HuH-7 (cell line): Measurements from ENCODE around the gene NELFB.

Experiments used
- DNase-seq: peaks from one replicate; pipeline ENCODE4 v3.0.0; 2011; ENCODE audit warnings: low spot score

NELFB gene

GRCh38 chr9:137281345-137282116 is 26.4 kb downstream of the NELFB start:
- DNase-seq, result no peak

- peak; percentile 94 for DNase-seq
Measured at GRCh38 chr9:137286975-137287383, 31.9 kb downstream of the NELFB start.

- DNase-seq, result no peak
Measured at GRCh38 chr9:137293094-137293481, 38.0 kb downstream of the NELFB start.

- no peak for DNase-seq
Measured at GRCh38 chr9:137293482-137294090, 38.5 kb downstream of the NELFB start.

- DNase-seq, result peak; percentile 92
Measured at GRCh38 chr9:137294091-137294680, 39.1 kb downstream of the NELFB start.

- DNase-seq, result peak; percentile 78
Measured at GRCh38 chr9:137294681-137295237, 39.6 kb downstream of the NELFB start.

GRCh38 chr9:137295238-137295811 is 40.2 kb downstream of the NELFB start:
- peak; percentile 92 for DNase-seq

- no peak for DNase-seq
Measured at GRCh38 chr9:137295849-137296669, 40.9 kb downstream of the NELFB start.

GRCh38 chr9:137296670-137297664 is 41.8 kb downstream of the NELFB start:
- DNase-seq, result no peak

- no peak for DNase-seq
Measured at GRCh38 chr9:137297966-137298365, 42.8 kb downstream of the NELFB start.

GRCh38 chr9:137298401-137299202 is 43.5 kb downstream of the NELFB start:
- DNase-seq, result no peak

- DNase-seq, result no peak
Measured at GRCh38 chr9:137299203-137299565, 44.1 kb downstream of the NELFB start.

- DNase-seq, result no peak
Measured at GRCh38 chr9:137299938-137300337, 44.8 kb downstream of the NELFB start.

GRCh38 chr9:137300567-137301080 is 45.5 kb downstream of the NELFB start:
- DNase-seq, result no peak

GRCh38 chr9:137301081-137301947 is 46.2 kb downstream of the NELFB start:
- peak; percentile 77 for DNase-seq

GRCh38 chr9:137302118-137302448 is 47.0 kb downstream of the NELFB start, which contains the start of gene NRARP:
TSS of gene NRARP (minus strand) at chr9:137302271. CDS start at chr9:137301928, 343 bp downstream.
- peak; percentile 84 for DNase-seq

GRCh38 chr9:137302449-137303150 is 47.5 kb downstream of the NELFB start:
- DNase-seq, result peak; percentile 97
